ENCODE measurements around the gene TRAPPC2L.
"Not testable (repeated sequence)": the region's sequence is repeated elsewhere in the genome, so short reads cannot be mapped to it uniquely, and the experiment has no call there.

The TRAPPC2L gene

GRCh38 chr16:88894266-88894665 lies 37.3 kb downstream of the TRAPPC2L start:
- not testable (repeated sequence) for DNase-seq

GRCh38 chr16:88894681-88895300 lies 37.9 kb downstream of the TRAPPC2L start:
- no peak for DNase-seq

GRCh38 chr16:88895335-88895734 lies 38.4 kb downstream of the TRAPPC2L start:
- no peak for DNase-seq

- no peak for DNase-seq
These were observed 39.5 kb downstream of the TRAPPC2L start for GRCh38 chr16:88896238-88897070.

GRCh38 chr16:88897696-88898425 lies 40.9 kb downstream of the TRAPPC2L start:
- DNase-seq, result no peak

GRCh38 chr16:88899901-88900661 lies 43.2 kb downstream of the TRAPPC2L start:
- DNase-seq, result no peak

GRCh38 chr16:88900662-88901052 lies 43.7 kb downstream of the TRAPPC2L start:
- DNase-seq, result no peak

- DNase-seq, result no peak
These were observed 44.9 kb downstream of the TRAPPC2L start for GRCh38 chr16:88901718-88902337.

GRCh38 chr16:88902744-88903143 lies 45.8 kb downstream of the TRAPPC2L start:
- no peak for DNase-seq

- DNase-seq, result no peak
These were observed 46.3 kb downstream of the TRAPPC2L start for GRCh38 chr16:88903267-88903666.

- DNase-seq, result no peak
These were observed 47.9 kb downstream of the TRAPPC2L start for GRCh38 chr16:88904676-88905365.

GRCh38 chr16:88905563-88905962 lies 48.6 kb downstream of the TRAPPC2L start:
- no peak for DNase-seq

GRCh38 chr16:88906020-88906419 lies 49.1 kb downstream of the TRAPPC2L start:
- DNase-seq, result no peak

- no peak for DNase-seq
These were observed 49.7 kb downstream of the TRAPPC2L start for GRCh38 chr16:88906535-88907105.

- no peak for DNase-seq
These were observed 50.8 kb downstream of the TRAPPC2L start for GRCh38 chr16:88907768-88908167.

- no peak for DNase-seq
These were observed 51.4 kb downstream of the TRAPPC2L start for GRCh38 chr16:88908307-88908706.

- DNase-seq, result no peak
These were observed 52.7 kb downstream of the TRAPPC2L start for GRCh38 chr16:88909431-88910210.

- DNase-seq, result no peak
These were observed 53.6 kb downstream of the TRAPPC2L start for GRCh38 chr16:88910284-88911135.

GRCh38 chr16:88911136-88911945 lies 54.4 kb downstream of the TRAPPC2L start:
- no peak for DNase-seq

Measured in KG1 (cell line).